Neural progenitor cell (in vitro differentiated cells): ENCODE data around the gene FKBP5. TPM values are rescaled to one million over a fixed set of nuclear protein-coding genes. Genes with fewer than 3 reads are reported as not detected.

ENCODE experiments used
- DNase-seq: peaks from one replicate; pipeline ENCODE4 v3.0.0-alpha.2; 2016; ENCODE audit warnings: low spot score
- H2AFZ ChIP-seq: fragments of 200-600 bp; sonication (generic); replicated peaks from 2 replicates; pipeline ENCODE4 v1.6.1; 2016; ENCODE audit warnings: antibody characterized with exemption
- H3F3A ChIP-seq: fragments of 200-600 bp; sonication (generic); 2 replicates; pipeline ENCODE4 v1.6.1; 2016; ENCODE audit warnings: antibody characterized with exemption, low read depth
- H3K27ac ChIP-seq: fragments of 200-600 bp; sonication (generic); 2 replicates; pipeline ENCODE4 v1.5.1; 2016; ENCODE audit warnings: mild to moderate bottlenecking
- H3K27me3 ChIP-seq: fragments of 200-600 bp; sonication (generic); 2 replicates; pipeline ENCODE4 v1.6.1; 2016; ENCODE audit warnings: mild to moderate bottlenecking, moderate library complexity
- H3K36me3 ChIP-seq: fragments of 200-600 bp; sonication (generic); 2 replicates; pipeline ENCODE4 v1.5.1; 2016
- H3K4me1 ChIP-seq: fragments of 200-600 bp; sonication (generic); 2 replicates; pipeline ENCODE4 v1.6.1; 2016; ENCODE audit warnings: mixed run types
- H3K4me2 ChIP-seq: fragments of 200-600 bp; sonication (generic); 2 replicates; pipeline ENCODE4 v1.6.1; 2016
- H3K4me3 ChIP-seq: fragments of 200-600 bp; sonication (generic); 2 replicates; pipeline ENCODE4 v1.5.1; 2016
- H3K79me2 ChIP-seq: fragments of 200-600 bp; sonication (generic); 2 replicates; pipeline ENCODE4 v1.6.1; 2016; ENCODE audit warnings: low read depth
- H3K9ac ChIP-seq: fragments of 200-600 bp; sonication (generic); 2 replicates; pipeline ENCODE4 v1.6.1; 2016
- H3K9me3 ChIP-seq: fragments of 200-600 bp; sonication (generic); 2 replicates; pipeline ENCODE4 v1.5.1; 2016; ENCODE audit warnings: low read depth
- H4K20me1 ChIP-seq: fragments of 200-600 bp; sonication (generic); 2 replicates; pipeline ENCODE4 v1.6.1; 2016; ENCODE audit warnings: low read depth
- H3K27ac Mint-ChIP-seq: 3 replicates; pipeline ENCODE4 v1.8.0; 2021; ENCODE audit warnings: mixed read lengths
- H3K27me3 Mint-ChIP-seq: 2 replicates; pipeline ENCODE4 v1.8.0; 2022; ENCODE audit warnings: low read depth, mild to moderate bottlenecking, inconsistent platforms, moderate library complexity, mixed read lengths; ENCODE audit not compliant: insufficient read depth
- H3K36me3 Mint-ChIP-seq: 3 replicates; pipeline ENCODE4 v1.8.0; 2021; ENCODE audit warnings: mixed read lengths
- H3K4me1 Mint-ChIP-seq: 3 replicates; pipeline ENCODE4 v1.8.0; 2021; ENCODE audit warnings: mixed read lengths
- H3K4me3 Mint-ChIP-seq: 3 replicates; pipeline ENCODE4 v1.8.0; 2021; ENCODE audit warnings: mild to moderate bottlenecking, moderate library complexity, mixed read lengths
- H3K9me3 Mint-ChIP-seq: 3 replicates; pipeline ENCODE4 v1.8.0; 2020; ENCODE audit warnings: mixed read lengths
- EZH2 ChIP-seq: fragments of 200-600 bp; sonication (generic); IDR thresholded peaks from 2 replicates; pipeline ENCODE4 v1.6.1; 2017; ENCODE audit warnings: antibody characterized with exemption, mild to moderate bottlenecking, moderate library complexity
- EZH2phosphoT487 ChIP-seq: fragments of 200-600 bp; sonication (generic); IDR thresholded peaks from 2 replicates; pipeline ENCODE4 v1.6.1; 2017; ENCODE audit warnings: antibody characterized with exemption
- total RNA-seq: library from RNA; depleted of rRNA; stranded (reverse); fragments of >200 nt; gene quantifications from 2 replicates; pipeline ENCODE4 v1.2.3, GENCODE V29; 2015; ENCODE audit warnings: low replicate concordance
- TF ChIP-seq, protein P1 (sequence below): fragments of 200-600 bp; sonication (generic); IDR thresholded peaks from 2 replicates; pipeline ENCODE4 v1.5.1; 2017; ENCODE audit warnings: antibody characterized with exemption, mild to moderate bottlenecking

Gene FKBP5
- total RNA-seq, 1 donor from 2014 or later, result 20.9 TPM

GRCh38 chr6:35650015-35650414, 38.7 kb downstream of the FKBP5 start:
- Histone ChIP-seq H3K4me1 (peaks cover 11% of the 10 kb centered on the region), H3F3A (peaks cover 8% of the 10 kb centered on the region), H3K27ac (no peak overlapping the region), H3K4me3 (no peak overlapping the region), H3K27me3 (no peaks in the 10 kb centered on the region), H4K20me1 (no peaks in the 10 kb centered on the region), H3K4me2 (no peak overlapping the region), H3K36me3 (no peaks in the 10 kb centered on the region), H2AFZ (no peak overlapping the region), H3K79me2 (peaks cover 61% of the 10 kb centered on the region), H3K9me3 (no peaks in the 10 kb centered on the region), H3K9ac (no peak overlapping the region)
- DNase-seq, result no peak
- Mint-ChIP-seq H3K4me1 (peaks cover 19% of the 10 kb centered on the region), H3K27me3 (peaks cover 2% of the 10 kb centered on the region), H3K9me3 (no peaks in the 10 kb centered on the region), H3K4me3 (no peak overlapping the region), H3K36me3 (peaks cover 2% of the 10 kb centered on the region), H3K27ac (no peak overlapping the region)
- TF ChIP-seq, protein P1, sequence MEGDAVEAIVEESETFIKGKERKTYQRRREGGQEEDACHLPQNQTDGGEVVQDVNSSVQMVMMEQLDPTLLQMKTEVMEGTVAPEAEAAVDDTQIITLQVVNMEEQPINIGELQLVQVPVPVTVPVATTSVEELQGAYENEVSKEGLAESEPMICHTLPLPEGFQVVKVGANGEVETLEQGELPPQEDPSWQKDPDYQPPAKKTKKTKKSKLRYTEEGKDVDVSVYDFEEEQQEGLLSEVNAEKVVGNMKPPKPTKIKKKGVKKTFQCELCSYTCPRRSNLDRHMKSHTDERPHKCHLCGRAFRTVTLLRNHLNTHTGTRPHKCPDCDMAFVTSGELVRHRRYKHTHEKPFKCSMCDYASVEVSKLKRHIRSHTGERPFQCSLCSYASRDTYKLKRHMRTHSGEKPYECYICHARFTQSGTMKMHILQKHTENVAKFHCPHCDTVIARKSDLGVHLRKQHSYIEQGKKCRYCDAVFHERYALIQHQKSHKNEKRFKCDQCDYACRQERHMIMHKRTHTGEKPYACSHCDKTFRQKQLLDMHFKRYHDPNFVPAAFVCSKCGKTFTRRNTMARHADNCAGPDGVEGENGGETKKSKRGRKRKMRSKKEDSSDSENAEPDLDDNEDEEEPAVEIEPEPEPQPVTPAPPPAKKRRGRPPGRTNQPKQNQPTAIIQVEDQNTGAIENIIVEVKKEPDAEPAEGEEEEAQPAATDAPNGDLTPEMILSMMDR, result no peak
- TF ChIP-seq EZH2phosphoT487 (no peak), EZH2 (no peak)

DNA sequence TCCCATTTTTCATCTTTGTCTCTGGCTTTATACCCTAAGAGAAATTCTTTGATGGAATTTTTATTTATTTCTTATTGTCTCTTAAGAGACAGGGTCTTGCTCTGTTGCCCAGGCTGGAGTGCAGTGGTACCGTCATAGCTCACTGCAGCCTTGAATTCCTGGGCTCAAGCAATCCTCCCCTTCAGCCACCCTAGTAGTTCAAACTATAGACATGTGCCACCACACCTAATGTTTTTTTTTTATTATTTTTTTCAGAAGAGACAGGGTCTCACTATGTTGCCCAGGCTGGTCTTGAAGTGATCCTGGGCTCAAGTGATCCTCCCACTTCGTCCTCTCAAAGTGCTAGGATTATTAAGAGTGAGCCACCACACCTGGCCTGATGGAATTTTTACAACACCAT, 40.5 kb downstream of the FKBP5 start:
- Histone ChIP-seq H3K4me2 (no peak overlapping the region), H3F3A (peaks cover 8% of the 10 kb centered on the region), H4K20me1 (peaks cover 4% of the 10 kb centered on the region), H3K79me2 (peaks cover 52% of the 10 kb centered on the region), H2AFZ (no peak overlapping the region), H3K4me1 (peaks cover 11% of the 10 kb centered on the region), H3K9me3 (no peaks in the 10 kb centered on the region), H3K9ac (no peak overlapping the region), H3K4me3 (no peak overlapping the region), H3K27me3 (no peaks in the 10 kb centered on the region), H3K36me3 (no peaks in the 10 kb centered on the region), H3K27ac (no peak overlapping the region)
- Mint-ChIP-seq H3K4me3 (no peak overlapping the region), H3K4me1 (peaks cover 19% of the 10 kb centered on the region), H3K36me3 (peaks cover 3% of the 10 kb centered on the region), H3K9me3 (no peaks in the 10 kb centered on the region), H3K27ac (no peak overlapping the region), H3K27me3 (peaks cover 2% of the 10 kb centered on the region)
- no peak for TF ChIP-seq EZH2phosphoT487
- TF ChIP-seq, protein P1, result no peak
- no peak for DNase-seq

DNA sequence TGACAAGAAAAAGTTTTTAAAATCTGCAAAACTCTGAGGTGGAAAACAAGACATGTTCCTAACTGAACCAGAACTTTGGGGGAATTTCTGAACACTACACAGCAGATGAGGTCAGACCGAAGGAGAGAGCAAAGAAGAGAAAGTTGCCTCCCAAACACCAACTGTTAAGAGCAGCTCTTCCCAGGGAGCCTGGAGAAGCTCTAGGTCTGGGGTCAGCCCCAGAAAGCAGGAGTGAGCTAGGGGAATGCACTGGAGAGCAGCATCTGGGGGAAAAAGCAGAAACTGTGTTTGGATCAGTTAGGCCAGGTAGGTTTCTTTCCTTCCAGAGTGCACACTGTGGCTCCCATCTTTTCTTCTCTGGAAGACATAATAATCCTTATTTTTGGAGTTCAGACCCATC, 41.3 kb downstream of the FKBP5 start:
- H3K27ac Mint-ChIP-seq, result no peak overlapping the region
- H3K4me1 ChIP-seq, result peaks cover 11% of the 10 kb centered on the region

More for the DNA sequence above, 41.3 kb downstream of the FKBP5 start:
- no peak for TF ChIP-seq EZH2
- TF ChIP-seq, protein P1, result no peak
- TF ChIP-seq EZH2phosphoT487, result no peak
- H3K9ac ChIP-seq, result no peak overlapping the region
- peaks cover 15% of the 10 kb centered on the region for H3K4me1 Mint-ChIP-seq
- no peak overlapping the region for H3K4me2 ChIP-seq
- H3F3A ChIP-seq, result peaks cover 8% of the 10 kb centered on the region
- H3K9me3 Mint-ChIP-seq, result no peaks in the 10 kb centered on the region
- no peak overlapping the region for H3K4me3 Mint-ChIP-seq
- DNase-seq, result peak; percentile 38
- H3K9me3 ChIP-seq, result no peaks in the 10 kb centered on the region
- H3K4me3 ChIP-seq, result no peak overlapping the region
- peaks cover 2% of the 10 kb centered on the region for H3K27me3 Mint-ChIP-seq
- no peaks in the 10 kb centered on the region for H3K27me3 ChIP-seq
- H4K20me1 ChIP-seq, result peaks cover 8% of the 10 kb centered on the region
- H3K36me3 Mint-ChIP-seq, result peaks cover 3% of the 10 kb centered on the region
- H2AFZ ChIP-seq, result no peak overlapping the region
- peaks cover 53% of the 10 kb centered on the region for H3K79me2 ChIP-seq
- H3K27ac ChIP-seq, result peak overlapping the region; percentile 11
- no peaks in the 10 kb centered on the region for H3K36me3 ChIP-seq
